SW 1271 (cell line): Measurements from ENCODE around the gene EML6.

Source experiments
- DNase-seq, 2 experiments: peaks; one replicate each; lab custom pipeline; 2025; lab: John Stamatoyannopoulos, UW

Gene EML6

GRCh38 chr2:54999182-54999581, 275.7 kb downstream of the EML6 start:
- peak in 1 of 2 experiments; percentile 36 for DNase-seq

- no peak for DNase-seq
Observed at GRCh38 chr2:55000341-55000740, 276.9 kb downstream of the EML6 start.

DNA sequence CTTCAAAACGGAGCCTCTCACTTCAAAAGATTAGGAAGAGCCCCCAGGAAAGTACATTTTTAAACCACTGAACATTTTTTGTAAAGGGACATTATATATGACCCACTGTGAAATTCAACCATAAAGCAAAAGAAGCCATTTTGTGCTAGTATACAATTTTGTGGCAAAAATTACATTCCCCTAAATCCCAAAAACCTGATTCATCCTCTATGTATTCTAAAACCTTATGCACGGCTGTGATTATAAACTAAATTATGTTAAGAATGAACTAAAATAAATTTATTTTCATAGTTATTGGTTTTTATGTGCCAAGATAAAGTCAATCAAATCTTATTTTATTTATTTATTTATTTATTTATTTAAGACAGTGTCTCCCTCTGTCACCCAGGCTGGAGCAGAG, 278.3 kb downstream of the EML6 start:
- no peak for DNase-seq

DNA sequence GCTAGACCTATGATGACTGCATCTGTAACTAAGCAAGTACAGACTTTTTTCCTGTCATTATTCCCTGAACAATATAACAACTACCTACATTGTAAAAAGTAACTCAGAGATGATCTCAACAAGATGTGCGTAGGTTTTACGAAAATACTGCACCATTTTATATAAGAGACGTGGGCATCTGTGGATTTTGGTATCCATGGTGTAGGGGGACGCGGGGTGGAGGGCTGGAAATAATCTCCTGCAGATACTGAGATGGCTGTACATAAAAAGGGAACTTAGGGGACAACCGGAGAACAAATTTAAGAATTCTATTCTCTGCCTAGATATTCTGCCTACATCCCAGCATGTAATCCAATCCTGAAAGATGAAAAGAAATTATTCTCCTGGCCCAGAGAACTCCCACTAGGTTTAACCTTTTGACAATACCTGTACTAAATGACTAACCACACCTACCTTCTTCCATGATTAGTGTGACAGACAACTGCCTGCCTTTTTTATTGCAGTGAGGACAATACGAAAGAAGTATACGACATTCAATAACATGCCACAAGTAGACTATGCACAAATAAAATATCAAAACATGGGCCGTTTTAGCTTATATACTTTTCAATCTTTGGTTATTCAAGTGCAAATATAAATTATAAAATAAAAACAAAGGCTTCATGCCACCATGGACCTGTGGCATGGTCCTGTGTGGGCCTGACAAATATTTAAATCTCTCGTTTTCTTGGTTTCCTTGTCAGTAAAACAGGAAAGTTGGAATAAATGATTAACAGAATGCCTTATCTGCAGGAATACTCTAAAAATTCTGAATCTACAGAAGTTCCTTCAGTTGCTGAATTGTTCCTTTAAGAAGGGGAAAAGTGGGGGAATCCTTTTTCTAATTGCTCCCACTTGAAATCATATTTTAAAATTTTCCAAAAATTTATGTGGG, 280.5 kb downstream of the EML6 start:
- no peak for DNase-seq

- DNase-seq: no peak
Observed at GRCh38 chr2:55006306-55006705, 282.8 kb downstream of the EML6 start.

- no peak for DNase-seq
Observed at GRCh38 chr2:55009277-55010060, 286.0 kb downstream of the EML6 start.

DNA sequence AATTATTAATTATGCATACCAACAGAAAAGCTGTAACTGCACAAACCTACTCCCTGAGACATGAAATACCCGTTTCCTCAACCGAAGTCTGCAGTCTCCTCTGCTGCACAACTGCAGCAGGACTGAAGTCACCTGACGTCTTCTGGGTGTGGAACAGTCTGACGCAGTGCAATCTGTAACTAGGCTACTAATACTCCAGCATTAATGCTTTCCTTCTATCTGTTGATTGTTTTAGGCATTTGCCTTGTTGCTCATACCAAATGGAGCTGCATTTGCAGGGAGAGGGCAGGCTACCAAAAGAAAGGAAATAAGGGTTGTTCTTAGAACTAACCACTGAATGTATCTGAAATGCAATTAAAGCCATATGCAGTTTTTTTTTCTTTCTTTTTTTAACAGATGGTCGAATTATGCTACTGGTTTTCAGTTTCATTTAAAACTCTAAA, 286.7 kb downstream of the EML6 start:
- DNase-seq: peak in 1 of 2 experiments; percentile 36

DNA sequence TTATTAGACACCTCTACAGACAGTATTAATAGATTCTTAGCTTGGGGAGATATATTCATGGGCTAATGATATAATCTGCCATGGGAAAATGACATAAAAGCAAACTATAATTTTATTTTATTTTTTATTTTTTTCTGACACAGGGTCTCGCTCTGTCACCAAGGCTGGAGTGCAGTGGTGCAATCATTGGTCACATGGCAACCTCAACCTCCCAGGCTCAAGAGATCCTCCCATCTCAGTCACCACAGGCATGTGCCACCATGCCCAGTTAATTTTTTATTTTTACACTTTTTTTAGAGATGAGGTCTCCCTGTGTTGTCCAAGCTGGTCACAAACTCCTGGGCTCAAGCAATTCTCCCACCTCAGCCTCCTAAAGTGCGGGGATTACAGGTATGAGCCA, 287.5 kb downstream of the EML6 start:
- no peak for DNase-seq

GRCh38 chr2:55011831-55012671, 288.6 kb downstream of the EML6 start:
- DNase-seq: no peak

DNA sequence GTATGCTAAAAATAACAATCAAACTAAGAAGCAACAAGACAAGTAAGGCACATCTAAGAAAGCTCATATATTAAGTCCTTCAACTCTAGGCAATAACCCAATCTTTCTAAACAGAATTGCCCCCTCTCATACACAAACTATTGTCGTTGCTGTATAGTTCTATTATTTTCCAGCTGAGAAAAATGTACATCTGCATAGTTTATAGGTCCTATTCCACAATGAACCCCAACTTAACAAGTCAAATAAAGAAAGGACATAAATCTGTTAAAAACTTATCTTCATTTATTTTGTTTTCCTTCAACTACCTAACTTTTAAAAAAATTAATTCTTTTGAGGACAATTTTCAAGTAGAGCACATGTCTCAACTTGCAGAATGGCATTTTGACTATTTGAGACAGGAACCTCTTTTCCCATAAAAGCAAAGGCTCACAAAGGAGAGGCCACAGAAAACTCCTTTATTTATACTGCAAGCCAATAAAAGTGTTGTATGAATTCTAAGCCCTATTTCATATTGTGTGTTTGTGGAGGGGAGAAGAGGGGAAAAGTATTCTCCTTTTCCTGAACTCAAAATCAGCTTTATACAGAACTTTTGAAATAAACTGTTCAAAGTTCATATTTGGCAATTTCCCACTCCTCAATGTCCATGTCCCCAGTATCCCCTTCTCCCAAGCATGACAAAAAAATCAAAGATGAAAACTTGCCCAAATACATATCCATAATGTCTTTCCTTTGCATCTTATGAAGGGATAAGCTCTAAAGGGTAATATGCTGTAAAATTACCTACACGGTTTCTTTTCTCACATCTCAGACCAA, 289.4 kb downstream of the EML6 start:
- DNase-seq: no peak

DNA sequence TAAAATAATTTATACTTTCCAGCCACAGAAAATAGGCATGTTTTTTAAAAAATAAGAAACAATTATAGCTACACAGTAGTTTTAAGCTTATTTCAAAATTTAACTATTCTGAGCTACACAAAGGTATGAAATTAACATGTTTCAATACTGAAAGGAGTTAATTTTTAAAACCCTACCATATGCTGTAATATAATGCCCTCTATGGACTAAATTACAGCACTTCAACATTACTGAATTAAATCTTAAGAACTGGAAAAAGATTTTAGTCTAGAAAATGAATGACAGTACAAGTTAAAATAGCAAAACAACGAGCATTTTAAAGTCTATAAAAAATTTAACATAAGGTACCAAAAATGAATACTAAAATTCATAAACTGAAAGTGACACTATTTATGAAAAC, 290.5 kb downstream of the EML6 start:
- no peak for DNase-seq

DNA sequence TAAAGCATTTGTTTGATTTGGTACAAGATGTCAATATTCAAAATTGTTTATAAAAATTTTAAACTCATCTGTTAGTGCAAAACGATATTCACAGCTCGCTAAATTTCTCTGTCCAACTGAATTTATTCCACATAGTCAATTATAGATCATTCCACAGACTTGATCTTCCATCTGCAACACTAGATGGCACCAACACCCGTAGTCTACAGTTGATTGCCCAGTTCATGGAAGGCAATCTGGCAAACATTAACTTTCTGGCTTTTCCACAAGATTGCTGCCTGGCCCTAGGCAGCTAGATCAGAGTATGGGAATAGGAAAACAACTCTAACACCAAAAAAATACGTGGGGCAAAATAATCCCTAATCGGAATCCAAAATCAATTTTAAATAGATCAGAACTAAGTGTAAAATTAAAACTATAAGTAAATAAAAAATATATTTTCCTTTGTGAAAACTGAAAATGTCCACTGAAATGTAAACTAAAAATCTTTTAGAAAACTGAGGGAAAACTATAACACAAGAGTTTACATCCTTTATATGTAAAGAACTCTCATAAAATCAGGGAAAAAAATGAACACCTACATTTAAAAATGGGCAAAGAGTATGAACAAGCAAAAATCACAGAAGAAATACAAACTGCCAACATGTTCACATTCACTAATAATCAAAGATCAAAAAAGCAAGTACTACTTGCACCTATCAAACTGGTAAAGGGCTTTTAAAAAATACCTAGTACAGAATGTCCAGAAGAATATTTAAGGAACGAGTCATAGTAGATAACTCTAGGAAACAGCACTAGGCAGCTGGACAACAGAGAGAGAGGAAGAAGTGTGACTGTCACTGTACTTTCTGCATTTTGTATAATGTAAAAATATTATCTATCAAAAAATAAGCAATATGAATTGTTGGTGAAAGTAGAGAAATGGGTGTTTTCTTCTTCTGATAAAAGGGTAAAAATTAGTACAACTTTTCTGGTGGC, 291.8 kb downstream of the EML6 start:
- DNase-seq: peak; percentile 3 to 72

DNA sequence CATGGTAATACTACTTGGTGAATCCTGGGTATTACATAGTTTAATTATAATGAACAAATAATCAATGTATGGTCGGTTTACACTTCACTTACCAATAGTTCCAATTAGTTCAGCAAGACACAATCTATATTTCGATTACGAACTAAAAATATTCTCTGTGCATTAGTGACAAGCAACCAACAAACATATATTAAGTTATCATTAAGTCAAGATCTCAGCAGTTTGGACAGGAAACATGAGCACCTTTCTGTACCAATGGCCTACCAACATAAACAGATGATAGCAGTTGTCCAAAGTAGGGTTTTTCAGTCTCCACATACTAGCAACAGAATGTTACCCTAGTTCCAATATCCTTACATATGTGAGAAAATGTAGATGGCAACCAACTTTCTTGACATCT, 294.0 kb downstream of the EML6 start:
- DNase-seq: no peak

DNA sequence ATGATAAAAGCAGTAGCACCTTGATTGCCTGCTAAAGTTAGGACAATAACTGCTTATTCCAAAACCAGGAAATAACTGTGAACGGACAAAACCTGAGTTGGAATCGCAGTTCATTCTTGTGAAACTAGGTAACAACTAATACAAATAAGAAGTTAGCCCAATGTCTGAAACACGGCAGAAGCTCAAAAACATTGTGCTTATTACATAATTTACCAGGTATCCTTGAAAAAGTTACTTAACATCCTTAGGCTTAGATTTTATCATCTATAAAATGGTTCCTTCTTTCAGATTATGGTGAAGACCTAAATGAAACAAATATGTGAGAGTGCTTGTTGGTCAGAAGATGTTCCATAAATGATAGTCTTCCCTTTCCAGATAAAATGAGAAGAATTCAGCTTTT, 294.4 kb downstream of the EML6 start:
- no peak for DNase-seq

GRCh38 chr2:55018619-55019018, 295.2 kb downstream of the EML6 start:
- no peak for DNase-seq

GRCh38 chr2:55019526-55020258, 296.2 kb downstream of the EML6 start:
- DNase-seq: peak in 1 of 2 experiments; percentile 29
